GM18519 (cell line): Measurements from ENCODE around the gene HACD2.

Source experiments
- ATAC-seq: cut with Tn5 transposase; IDR thresholded peaks from one replicate; pipeline ENCODE4 v1.9.1; 2021; ENCODE audit warnings: mild to moderate bottlenecking, moderate library complexity; ENCODE audit not compliant: unreplicated experiment, low FRiP score

HACD2 gene

DNA sequence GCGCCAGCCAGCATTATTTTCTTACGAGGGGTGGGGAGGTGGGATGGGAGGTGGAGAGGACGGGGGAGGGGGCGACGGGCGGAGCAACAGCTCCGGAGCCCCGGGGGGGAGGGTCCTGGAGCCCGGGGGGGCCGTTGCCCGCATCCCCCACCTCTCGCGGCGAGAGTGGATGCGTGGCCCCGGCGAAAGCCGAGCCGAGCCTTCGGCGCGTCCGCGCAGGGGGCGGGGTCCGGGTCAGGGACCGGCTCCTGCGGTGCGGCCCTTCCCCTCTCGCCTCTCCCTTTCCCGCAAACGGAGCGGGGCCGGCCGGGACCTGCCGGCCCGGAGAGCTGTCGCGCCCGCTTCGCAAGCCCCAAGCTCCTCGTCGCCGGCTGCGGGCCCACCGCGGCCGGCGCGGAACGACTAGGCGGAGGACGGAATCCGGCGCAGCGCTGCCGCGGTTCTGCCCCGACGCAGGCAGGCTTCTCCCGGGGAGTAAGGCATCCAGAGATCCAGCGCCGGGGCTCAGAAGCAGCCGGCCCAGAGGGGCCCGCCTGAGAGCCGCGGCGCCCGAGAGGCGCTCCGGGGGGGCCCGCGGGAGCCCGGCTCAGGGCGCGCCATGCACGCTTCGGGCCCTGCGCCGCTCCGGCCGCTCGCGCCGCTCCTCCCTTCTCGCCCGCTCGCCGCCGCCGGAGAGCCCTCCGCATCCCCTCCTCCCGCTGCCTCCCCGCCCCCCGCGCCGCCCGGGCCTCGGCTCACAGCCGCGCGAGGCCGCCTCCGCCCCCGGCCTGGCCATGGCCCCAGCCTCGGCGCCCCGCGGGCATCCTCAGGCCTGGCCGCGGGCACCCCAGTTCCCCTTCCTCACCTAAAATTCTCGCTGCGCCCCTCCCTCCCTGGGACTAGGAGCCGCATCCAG, 135.5 kb downstream of the HACD2 start:
- ATAC-seq = no peak

DNA sequence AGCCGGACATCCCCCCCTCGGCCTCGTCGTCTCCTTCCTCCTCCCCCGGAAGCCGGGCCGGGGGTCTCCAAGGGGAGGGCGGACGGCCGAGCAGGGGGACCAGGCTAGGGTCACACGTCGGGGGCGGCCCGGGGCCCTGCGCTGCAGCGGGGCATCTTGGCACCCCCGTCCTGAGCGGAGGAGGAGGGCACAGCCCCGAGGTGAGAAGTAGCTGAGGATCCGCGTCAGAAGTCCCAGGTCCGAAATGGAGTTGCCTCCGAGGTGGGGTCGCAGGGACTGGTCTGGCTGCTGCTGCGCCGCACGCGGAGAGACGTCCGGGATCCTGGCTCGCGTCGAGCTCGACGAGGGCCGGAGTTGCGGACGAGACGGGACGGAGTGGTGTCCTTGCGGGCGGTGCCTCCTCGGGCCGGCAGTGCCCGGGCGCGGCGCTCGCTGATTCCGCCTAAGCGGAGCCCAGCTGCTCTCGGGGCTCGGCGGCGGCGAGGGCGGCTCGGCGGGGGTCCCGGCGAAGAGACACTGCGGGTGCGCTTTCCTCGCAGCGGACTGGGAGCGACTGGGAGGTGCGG, 136.2 kb downstream of the HACD2 start, which contains the start of gene ADCY5:
TSS of gene ADCY5 (minus strand) at position 555 of the 566 bp plus-strand sequence. CDS start at position 10, 545 bp downstream.
- ATAC-seq = no peak

DNA sequence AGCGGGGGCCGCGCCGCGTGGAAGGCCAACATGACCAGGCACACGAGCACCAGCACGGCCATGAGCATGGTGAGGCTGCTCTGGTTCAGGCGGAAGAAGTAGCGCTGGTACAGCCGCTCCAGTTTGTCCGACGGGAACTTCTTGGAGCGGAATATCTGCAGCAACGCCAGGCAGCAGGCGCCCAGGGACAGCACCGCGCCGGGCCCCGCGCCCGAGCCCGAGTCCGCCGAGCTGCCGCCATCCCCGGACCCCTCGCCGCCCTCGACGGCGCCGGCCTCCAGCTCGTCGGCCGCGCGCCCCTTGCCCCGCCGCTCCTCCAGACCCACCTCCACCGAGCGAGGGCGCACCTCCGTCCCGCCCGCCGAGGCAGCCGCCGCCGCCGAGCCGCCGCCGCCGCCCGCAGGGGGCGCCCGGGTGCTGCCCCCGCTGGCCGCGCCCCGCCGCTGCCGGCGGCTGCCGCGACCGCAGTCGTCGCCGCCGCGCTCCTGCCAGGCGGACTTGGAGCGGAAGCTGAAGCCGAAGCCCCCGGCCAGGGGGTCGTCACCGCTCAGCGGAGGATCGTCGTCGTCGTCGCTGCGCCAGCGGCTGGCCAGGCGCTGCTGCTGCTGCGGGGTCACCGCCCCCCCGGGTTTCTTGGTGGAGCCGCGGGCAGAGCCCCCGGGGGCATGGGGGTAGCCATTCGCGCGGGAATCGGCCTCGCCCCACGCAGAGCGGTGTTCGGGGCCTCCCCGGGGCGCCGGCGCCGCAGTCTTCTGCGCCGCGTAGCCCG, 136.9 kb downstream of the HACD2 start:
- no peak for ATAC-seq

DNA sequence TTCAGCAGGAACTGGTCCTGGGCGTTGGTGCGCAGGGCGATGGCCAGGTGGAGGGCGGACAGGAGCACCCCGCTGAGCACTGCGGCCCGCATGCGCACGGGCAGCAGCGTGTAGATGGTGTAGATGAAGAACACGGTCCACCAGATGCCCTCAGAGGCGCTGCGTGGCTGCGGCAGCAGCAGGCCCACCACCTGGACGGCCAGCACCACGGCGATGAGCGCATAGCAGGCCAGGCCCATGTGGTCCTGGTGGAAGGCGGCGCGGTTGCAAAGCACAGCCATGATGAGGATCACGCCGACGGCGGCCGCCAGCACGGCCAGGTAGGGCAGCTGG, 137.5 kb downstream of the HACD2 start:
- no peak for ATAC-seq

DNA sequence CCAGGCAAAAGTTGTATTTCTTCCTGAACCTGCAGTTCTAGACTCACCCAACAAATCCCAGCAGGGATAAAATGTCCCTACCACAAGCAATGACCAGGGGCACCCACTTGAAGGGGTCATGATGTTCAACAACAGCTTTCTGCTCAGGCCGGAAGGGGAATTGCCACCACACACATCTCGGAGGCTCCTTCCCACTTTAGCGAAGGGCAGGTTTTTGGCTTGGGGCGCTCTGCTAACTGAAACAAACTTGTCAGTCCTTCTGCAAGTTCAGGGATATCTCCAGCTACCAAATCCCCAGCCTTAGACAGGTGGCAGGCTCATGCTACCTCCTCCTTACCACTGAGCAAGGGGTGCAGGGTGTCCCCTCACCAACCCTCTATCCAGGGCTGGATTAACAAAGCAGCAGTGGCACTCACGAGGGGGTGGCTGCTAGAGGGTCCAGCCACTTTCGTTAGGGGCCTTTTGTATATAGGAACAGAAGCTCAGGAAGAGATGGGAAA, 138.2 kb downstream of the HACD2 start:
- ATAC-seq = no peak

DNA sequence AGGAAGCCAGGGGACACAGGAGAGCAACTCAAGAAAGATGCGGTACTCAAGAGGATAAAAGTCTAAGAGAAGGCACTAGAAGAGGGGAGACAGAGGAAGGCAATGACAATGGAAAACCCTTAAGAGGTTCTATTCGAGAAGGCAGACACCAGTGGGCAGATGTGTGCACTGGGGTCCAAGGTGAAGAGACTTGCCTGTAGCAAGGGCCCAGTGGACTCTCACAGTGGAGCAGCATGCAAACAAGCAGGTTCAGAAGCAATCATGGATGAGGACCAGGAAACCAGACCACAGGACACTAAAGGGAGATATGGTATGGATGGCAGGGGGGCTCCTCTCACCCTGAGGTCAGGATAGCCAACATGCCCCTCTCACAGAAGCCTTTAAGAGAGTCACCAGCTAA, 138.6 kb downstream of the HACD2 start:
- ATAC-seq = no peak

DNA sequence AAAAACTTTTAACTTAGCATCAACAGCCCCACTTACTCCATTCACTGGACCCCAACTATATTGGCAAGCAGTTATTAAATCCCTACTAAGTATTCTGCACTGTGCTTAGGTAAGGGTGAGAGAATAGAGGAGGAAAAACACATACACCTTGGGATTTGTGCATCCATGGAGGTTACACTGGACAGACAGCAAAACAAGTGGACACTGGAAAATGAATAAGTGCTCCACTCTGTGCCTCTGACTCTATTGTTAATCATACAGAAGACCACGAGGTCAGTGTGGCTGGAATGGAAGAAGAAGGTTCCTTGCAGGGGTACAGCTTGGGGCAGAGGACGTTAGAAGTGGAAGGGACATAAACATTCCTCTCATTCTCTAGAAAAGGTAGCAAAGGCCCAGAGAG, 139.2 kb downstream of the HACD2 start:
- no peak for ATAC-seq

DNA sequence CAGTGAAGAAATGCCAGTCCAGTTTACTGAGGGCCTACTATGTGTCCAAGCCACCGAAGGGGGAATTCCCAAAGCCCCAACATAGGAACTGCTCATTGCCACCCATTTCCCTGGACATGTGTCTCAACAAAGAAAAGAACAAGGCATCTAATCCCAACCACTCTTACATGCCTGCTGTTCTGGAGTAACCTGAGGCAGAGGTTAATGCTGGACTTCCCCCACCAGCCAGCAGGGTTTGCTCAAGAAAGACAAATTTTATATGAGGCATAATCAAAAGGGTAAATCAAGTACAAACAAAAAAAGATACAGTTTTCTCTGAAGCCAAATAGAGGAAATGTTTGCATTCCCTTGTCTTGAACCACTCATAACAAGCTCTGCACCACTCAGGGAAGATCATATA, 140.1 kb downstream of the HACD2 start:
- ATAC-seq = no peak

DNA sequence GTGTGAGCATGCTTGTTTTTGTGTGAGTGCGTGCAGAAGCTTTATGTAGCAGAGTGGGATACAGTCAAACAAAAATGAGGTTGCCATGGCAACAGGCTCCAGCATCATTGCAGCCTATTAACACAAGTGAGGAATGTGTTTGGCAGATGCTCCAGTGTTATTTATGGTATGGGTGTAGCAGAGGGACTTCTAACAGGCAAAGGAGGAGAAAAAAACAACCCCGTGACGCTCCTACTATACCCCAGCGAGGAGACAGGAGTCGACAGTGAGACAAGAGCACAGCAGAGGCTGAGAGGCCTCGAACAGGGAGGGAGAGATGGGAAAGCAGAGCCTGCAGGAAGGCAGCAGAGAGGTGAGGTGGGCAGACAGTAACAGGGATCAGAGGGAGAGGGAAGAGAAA, 140.8 kb downstream of the HACD2 start:
- ATAC-seq = no peak

DNA sequence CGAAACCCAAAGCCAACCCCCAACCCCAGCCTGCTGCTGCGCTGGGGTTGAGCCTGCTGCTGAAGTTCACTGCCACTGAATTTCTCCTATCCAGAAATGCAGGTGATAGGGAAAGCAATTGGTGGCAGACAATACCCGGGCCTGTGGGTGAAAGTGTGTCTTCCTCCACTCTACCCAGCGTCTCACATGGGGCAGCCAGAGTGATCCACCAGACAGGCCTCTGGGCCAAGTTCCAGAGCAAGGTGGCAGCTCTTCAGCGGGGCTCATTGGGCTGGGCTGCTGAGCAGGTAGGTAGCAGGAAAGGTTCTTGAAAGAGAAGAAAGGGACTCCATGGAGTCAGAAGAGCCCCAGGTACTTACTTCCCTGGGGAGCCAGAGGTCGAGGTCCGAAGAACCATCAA, 141.9 kb downstream of the HACD2 start:
- ATAC-seq = no peak

DNA sequence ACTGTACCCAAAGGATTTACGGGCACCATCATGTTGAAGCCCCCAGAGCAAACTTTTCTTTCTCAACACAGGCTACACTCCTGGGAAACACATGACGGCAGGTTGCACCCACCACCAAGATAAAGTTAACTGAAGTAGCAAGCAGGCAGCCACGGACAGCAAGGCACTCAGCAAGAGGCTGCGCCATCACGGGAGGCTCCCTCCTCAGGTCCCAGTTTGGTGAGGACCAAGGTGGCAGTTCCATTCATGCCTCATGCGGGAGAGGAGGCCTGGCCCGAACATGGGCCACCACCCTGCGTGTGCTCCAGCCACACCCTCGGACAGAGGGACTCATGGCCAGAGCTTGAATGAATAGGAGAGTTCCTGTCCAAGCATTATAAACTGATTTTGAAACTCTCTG, 142.7 kb downstream of the HACD2 start:
- ATAC-seq = no peak
